ENCODE results near the gene FOXJ1. TPM values are rescaled to one million over a fixed set of nuclear protein-coding genes. Genes with fewer than 3 reads are reported as not detected.

FOXJ1 gene
- total RNA-seq, 1 experiment from 2014 or later, result 4.0 TPM

GRCh38 chr17:76090517-76091129 is 50.4 kb downstream of the FOXJ1 start:
- Mint-ChIP-seq H3K4me3 (no peak overlapping the region), H3K4me1 (no peaks in the 10 kb centered on the region), H3K36me3 (ENCODE audit: insufficient read depth in 1 of 3, low read depth in 3 of 3) (peaks cover 24 to 79% (median 78%) of the 10 kb centered on the region in 3 experiments; a peak in 6 of 7 replicates), H3K27ac (peak overlapping the region in 1 of 3 experiments; percentile 65; a peak in 2 of 7 replicates), H3K27me3 (ENCODE audit: low read depth) (no peaks in the 10 kb centered on the region), H3K9me3 (no peaks in the 10 kb centered on the region)
- H3K23me2 ChIP-seq (ENCODE audit: insufficient read length, low read depth, low read length, poor library complexity, severe bottlenecking), result no peaks in the 10 kb centered on the region
- no peak overlapping the region for H3K18ac ChIP-seq (ENCODE audit: insufficient read length, low read depth, low read length)
- no peak overlapping the region for H4K8ac ChIP-seq (replicated peaks; ENCODE audit: insufficient read length, low read depth, low read length)
- DNase-seq, result no peak
- H3K23ac ChIP-seq (ENCODE audit: insufficient read length, low read depth, low read length), result no peak overlapping the region
- H3K9ac ChIP-seq (ENCODE audit: extremely low read depth, insufficient read length, low read length), result no peak overlapping the region
- no peak overlapping the region for H2BK120ac ChIP-seq (ENCODE audit: low read depth, low read length, poor library complexity, severe bottlenecking)
- H4K91ac ChIP-seq (ENCODE audit: insufficient read length, low read depth, low read length), result no peak overlapping the region
- H3K4ac ChIP-seq (ENCODE audit: low read depth, low read length), result no peak overlapping the region
- no peak for TF ChIP-seq CTCF (conservative IDR thresholded peaks at IDR 0.05)
- no peak overlapping the region for H2AFZ ChIP-seq (ENCODE audit: low read length)
- H4K5ac ChIP-seq (ENCODE audit: insufficient read length, low read depth, low read length), result no peak overlapping the region
- no peak overlapping the region for H2BK12ac ChIP-seq (ENCODE audit: insufficient read length, low read depth, low read length)
- H2AK5ac ChIP-seq (ENCODE audit: insufficient read length, low read length), result no peak overlapping the region
- no peaks in the 10 kb centered on the region for H3K27me3 ChIP-seq (ENCODE audit: insufficient read depth, low read length)
- no peak overlapping the region for H3K14ac ChIP-seq (ENCODE audit: insufficient read depth, low read length)
- no peak overlapping the region for H2BK20ac ChIP-seq (ENCODE audit: low read depth, low read length, poor library complexity, severe bottlenecking)
- no peak overlapping the region for H3K56ac ChIP-seq (ENCODE audit: insufficient read length, low read depth, low read length)
- H4K20me1 ChIP-seq (ENCODE audit: control insufficient read depth, insufficient read depth, insufficient read length), result no peaks in the 10 kb centered on the region
- no peaks in the 10 kb centered on the region for H3K4me1 ChIP-seq (ENCODE audit: insufficient read depth, low read length)
- H3K9me3 ChIP-seq (ENCODE audit: control insufficient read depth, low read depth, low read length), result no peaks in the 10 kb centered on the region
- WGBS (ENCODE audit: extremely low coverage, insufficient read length, low lambda C conversion rate), result no CpG with 5 or more reads among the region's 17 CpGs
- H3K4me2 ChIP-seq (ENCODE audit: insufficient read depth, insufficient read length, low read length), result no peak overlapping the region
- H3K27ac ChIP-seq (ENCODE audit: insufficient read length, low read depth, low read length), result no peak overlapping the region
- H3K79me1 ChIP-seq (ENCODE audit: insufficient read depth, low read depth, low read length, poor library complexity, severe bottlenecking), result no peaks in the 10 kb centered on the region
- no peak overlapping the region for H2BK5ac ChIP-seq (ENCODE audit: insufficient read length, low read length)
- H3T11ph ChIP-seq (ENCODE audit: low read length), result no peak overlapping the region
- no peak overlapping the region for H2BK15ac ChIP-seq (ENCODE audit: low read depth, low read length)
- no peaks in the 10 kb centered on the region for H3K79me2 ChIP-seq (ENCODE audit: insufficient read depth, low read length)

Measured in H9 (cell line).